ENCODE measurements around the gene PDGFB.
"Not testable (repeated sequence)": the region's sequence is repeated elsewhere in the genome, so short reads cannot be mapped to it uniquely, and the experiment has no call there.

PDGFB gene

GRCh38 chr22:39223091-39223710, 21.6 kb downstream of the PDGFB start:
- DNase-seq = no peak

DNA sequence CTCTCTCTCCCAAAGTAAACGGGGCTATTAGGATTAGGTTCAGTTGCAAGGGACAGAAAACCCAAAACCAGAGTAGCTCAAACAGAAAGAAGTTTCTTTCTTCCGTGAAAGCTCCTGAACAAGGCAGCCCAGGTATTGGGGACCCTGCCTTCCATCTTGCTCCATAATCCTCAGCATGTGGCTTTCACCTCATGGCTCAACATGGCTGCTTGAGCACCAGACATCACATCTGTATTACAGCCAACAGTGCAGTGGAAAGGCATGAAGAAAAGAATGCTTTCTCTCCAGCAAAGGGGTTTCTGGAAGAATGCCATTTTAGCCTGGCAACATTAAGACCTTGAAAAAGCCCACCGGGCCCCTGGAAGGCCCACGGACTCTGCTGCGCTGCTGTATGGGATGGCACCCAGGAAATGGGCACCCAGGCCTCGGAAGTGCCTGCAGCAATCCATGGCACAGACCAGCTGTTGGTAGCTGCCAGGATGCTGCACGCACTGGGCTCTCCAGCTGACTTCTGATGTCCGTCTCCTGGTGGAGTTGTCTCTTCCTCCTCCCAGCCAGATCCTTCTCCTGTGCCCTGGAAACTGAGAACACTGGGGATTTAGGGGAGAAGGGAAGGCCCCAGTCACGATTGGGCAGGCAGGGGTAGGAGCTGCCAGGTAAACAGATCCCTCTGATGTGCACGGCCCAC, 22.6 kb downstream of the PDGFB start:
- DNase-seq = no peak

- no peak for DNase-seq
Observed at GRCh38 chr22:39220890-39221850, 23.6 kb downstream of the PDGFB start.

- DNase-seq = no peak
Observed at GRCh38 chr22:39220450-39220849, 24.3 kb downstream of the PDGFB start.

GRCh38 chr22:39219071-39220039, 25.4 kb downstream of the PDGFB start:
- no peak for DNase-seq

GRCh38 chr22:39218432-39218831, 26.4 kb downstream of the PDGFB start:
- not testable (repeated sequence) for DNase-seq

DNA sequence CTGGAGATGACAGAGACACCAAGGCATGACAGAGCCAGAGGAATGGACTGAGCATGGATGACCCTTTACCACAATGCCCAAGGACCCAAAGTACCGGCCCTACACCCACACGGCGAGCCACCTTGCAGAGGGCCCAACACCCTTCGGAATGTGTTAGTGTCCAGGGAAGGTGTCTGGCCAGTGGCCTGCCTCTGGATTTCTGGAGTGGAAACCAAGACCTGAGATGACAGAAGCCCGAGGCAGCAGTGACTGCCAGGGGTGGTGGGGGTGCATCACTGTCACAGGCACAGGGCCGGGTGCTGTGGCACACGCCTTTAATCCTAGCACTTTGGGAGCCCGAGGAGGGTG, 28.7 kb downstream of the PDGFB start:
- DNase-seq = no peak

DNA sequence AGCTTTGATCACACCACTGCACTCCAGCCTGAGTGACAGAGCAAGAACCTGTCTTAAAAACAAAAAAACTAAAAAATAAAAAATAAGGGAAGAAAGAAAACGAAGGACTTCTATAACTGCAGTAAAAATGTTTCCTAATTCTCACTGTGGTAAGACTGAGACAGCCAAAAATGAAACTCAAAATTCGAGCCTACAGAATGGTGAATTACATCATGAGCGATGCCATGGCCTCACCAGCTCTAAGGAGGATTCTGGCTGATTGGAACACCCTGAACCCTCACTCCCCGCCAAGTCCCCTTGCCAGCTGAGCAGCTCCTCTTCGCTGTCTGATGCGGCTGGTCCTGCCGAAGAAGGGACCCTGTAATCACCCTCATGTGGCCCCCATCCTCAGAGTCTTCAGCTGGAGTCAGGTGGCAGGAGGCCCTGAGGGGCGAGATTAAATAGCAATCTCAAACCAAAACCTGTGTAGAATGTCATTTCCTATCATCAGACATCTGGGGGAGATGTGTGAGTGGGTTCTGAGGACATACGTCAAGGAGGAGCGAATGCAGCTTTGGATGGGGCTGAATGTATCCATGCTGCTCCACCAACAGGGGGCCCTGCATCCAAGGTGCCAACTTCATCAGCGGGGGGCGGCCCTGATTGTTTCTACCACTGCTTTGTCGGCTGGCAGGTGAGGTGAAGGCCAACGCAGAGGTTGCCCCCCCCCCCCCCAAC, 29.2 kb downstream of the PDGFB start:
- no peak for DNase-seq

- DNase-seq = no peak
Observed at GRCh38 chr22:39215070-39215396, 29.7 kb downstream of the PDGFB start.

DNA sequence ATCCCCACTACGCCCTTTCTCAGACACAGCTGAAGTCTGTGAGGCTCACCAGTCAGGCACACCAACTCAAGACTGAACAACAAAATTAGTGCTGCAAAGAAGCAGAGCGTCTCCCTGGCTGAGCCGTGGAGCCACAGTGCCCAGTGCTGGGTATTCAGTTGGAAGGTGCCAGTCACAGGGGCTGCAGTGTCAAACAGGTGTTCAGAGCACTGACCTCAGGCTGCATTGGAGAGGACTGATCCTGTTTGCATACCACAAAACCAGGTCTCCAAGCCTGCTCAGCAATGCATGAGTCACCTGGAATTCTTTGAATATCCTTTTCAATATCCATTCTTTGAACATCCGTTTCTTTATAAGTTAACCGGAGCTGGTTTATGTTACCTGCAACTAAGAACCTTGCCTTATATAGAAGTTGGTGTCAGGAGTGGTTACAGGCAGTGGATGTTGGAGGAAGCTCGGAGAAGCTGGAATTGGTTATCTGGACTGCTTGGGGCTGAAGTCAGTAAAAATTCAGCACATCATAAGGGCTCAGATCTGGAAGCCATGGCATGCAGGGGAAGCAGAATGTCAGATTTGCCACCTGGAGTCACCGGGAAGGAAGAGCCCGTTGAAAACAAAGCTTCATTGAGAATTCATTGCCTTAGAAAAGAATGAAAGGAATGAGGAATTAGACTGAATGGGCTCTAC, 30.3 kb downstream of the PDGFB start:
- DNase-seq = no peak

- DNase-seq = no peak
Observed at GRCh38 chr22:39214006-39214382, 30.8 kb downstream of the PDGFB start.

DNA sequence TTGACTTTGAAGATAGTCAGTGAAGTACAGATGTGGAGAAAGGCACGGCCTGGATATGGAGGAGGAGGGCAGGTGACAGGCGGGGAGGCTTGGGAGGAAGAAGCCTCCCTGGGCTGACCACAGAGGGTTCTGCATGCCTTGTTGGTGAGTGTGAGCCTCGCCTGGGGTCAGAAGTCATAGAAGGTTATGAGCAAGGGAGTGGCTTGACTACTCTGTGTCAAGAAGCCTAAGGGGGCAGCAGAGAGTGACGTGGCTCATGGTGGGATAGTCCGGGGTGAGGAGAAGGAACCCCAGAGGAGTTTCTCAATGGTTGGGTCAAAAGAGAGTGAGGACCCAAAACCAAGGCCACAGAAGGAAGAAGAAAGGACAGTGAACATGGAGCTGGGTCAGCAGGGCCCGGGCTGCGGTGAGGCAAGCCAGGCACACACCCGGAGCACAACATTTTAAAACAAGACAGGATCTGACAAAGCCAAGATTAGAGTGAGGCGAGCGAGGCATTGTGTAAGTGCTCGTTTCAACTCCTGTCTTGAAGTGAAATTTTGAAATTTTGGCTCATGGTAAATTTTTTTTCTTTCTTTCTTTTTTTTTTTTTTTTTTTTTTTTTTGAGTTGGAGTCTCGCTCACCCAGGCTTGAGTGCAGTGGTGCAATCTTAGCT, 31.9 kb downstream of the PDGFB start:
- DNase-seq = no peak

DNA sequence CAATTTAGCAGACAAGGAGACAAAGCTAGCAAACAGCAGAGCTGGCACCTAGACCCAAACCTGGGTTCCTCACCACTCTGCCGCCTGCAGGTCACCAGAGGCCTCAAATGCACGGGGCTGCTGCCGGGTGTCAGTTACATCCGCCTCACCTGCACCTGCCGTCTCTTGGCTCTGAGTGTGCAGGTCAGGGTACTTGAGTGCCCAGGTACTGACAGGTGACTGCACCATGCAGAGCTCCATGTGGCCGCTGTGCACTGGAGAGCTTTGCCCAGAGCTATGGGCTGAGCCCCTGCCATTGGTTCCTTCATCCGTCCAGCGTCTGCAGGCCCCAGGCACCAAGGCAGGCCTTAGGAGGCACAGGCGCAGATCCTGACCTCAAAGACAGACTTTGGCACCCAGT, 35.0 kb downstream of the PDGFB start:
- no peak for DNase-seq

DNA sequence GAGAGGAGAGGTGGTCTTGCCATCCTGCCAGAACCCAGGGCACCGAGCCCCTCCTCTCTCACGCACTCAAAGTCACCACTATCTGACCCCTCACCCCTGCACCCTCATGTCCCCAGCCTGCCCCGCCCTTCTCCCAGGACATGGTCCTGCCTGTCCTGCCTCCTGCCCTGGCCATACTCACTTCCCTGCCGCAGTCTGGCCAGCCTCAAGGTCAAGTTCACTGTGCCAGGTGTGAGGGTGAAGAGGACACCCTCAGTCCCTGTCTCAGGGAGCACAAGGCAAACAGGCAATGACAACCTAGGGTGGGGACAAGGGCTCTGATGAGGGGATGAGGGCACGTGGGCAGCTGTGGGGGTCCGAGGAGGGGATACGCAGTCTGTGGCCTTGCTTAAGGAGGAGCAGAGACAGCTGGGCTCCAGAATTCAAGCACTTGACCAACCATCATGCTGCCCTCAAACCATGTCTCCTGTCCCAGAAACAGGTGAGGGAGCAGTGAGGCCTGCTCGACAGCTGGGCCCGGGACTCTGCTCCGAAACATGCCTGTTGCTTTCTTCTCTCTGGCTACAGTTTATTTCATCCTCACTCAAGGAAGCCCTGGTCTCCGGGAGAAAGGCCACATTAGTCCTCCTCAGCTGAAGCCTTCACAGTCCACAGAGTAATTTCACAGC, 36.6 kb downstream of the PDGFB start:
- no peak for DNase-seq

DNA sequence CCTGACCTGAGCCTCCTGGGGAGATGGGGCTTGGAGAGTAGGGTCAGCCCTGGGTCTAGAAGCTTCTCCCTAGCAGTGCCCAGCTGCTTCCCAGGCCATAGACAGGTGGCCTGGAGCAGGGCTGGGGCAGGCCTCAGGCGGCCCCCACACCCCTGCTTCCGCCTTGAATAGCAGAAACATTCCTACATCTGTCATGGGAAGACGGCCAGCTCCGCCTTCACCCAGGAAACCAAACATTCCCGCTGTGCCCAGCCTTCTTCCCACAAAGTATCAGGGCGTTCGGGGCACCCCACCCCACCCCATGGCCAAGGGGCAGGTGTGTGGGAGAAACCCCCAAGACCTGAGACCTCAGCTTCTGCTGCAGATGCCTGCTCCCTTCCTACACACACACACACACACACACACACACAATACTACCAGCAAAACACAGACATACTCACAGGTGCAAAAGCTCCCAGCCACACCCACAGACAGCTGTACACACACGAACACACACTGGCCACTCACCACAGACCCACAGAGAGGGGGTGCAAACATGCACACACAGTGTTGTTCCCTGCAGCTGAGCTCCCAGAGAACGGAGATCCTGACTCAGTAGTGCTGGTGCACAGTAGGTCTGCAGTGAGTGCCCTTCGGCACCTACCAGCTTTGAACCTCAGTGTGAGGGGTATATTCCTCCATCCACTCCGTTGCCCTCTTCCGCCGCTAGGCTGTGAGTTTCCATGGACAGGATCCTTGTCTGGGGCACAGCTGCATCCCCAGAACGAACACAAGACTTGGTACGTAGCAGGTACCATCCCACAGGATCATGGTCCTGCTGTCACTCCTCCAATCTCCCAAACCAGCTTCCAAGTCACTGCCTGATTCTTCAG, 37.4 kb downstream of the PDGFB start:
- DNase-seq = no peak

DNA sequence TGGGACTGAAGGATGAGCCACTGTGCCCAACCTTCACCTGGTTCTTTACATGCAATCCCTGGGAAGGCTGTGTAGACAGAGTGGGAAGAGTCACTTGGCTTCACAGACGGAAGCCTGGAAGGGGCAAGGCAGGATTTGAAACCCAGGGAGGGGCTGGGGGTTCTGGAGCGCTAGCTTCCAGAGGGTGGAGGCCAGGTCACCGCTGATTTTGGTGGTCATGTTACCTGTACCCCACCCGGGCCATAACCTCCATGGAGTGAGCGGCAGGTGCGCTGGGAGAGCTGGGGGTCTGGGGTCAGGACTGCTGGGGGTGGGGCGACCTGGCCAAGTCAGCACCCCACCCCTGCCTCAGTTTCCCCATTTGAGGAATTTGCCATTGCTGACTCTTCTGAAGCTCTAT, 38.3 kb downstream of the PDGFB start:
- no peak for DNase-seq

- DNase-seq = no peak
Observed at GRCh38 chr22:39205344-39206021, 39.3 kb downstream of the PDGFB start.

DNA sequence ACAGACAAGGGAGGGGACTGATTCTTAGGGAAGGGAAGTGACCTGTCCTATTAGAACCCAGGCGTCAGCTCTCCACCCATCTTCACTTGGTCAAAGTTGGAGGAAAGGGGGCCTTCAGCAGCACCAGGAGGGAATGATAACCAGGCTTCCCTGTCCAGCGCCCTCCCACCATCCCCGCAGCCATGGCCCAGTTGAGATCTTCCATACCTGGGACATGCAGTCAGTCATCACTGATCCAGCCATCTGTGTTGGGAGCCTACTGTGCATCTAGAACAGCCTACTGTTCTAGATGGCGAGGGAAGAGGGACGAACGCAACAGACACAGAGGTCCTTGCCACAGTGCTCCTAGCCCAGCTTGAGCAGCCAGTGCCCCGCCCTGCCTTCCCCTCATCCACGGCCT, 40.6 kb downstream of the PDGFB start:
- no peak for DNase-seq

DNA sequence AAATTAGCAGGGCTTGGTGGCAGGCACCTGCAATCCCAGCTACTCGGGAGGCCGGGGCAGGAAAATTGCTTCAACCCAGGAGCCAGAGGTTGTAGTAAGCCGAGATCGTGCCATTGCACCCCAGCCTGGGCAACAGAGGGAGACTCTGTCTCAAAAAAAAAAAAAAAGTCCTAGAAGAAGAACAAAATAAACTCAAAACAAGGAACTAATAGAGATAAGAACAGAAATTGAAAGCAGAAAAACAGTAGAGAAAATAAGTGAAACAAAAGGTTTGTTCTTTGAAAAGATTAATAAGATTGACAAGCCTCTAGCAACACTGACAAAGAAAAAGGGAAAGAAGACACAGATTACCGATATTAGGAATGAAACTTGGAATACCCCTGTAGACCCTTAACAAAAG, 47.2 kb downstream of the PDGFB start:
- no peak for DNase-seq
